ENCODE data around the gene FAM174B.

Gene FAM174B
- long read RNA-seq, transcript FAM174B-201 (3 exons, 2,792 nt) = major isoform, 40 of 46 reads
- long read RNA-seq, partial matches to known transcripts = 0 of 46 reads
- long read RNA-seq, other reads (novel, unspliced or antisense) = 6 of 46 reads

GRCh38 chr15:92655178-92655995 is at the start of gene FAM174B:
Gene FAM174B (minus strand): TSS chr15:92655775.
- peak within 1 kb of the TSS; percentile 44 for H3K4me3 ChIP-seq (replicated peaks; ENCODE audit: insufficient read depth, low read length)
- no peak within 1 kb of the TSS for H3K27ac ChIP-seq (replicated peaks)
- TF ChIP-seq CTCF (IDR thresholded peaks at IDR 0.05; ENCODE audit: insufficient read depth, low read length) (no peak), GABPA (IDR thresholded peaks at IDR 0.05; ENCODE audit: low read depth) (no peak), REST (IDR thresholded peaks at IDR 0.05; ENCODE audit: insufficient replicate concordance, low read depth) (no peak), SPI1 (IDR thresholded peaks at IDR 0.05; ENCODE audit: borderline replicate concordance, low read depth) (no peak), POLR2AphosphoS5 (IDR thresholded peaks at IDR 0.05; ENCODE audit: low read depth) (no peak)
- peak; percentile 13 to 29 for DNase-seq (ENCODE audit: low read depth in 1 of 2, low spot score in 1 of 2)
- H3K27me3 ChIP-seq (ENCODE audit: insufficient read depth, poor library complexity, severe bottlenecking) = peaks cover 27% of the 10 kb centered on the region

- no peaks in the 10 kb centered on the region for H3K27me3 ChIP-seq (ENCODE audit: insufficient read depth, poor library complexity, severe bottlenecking)
- no peak for DNase-seq (ENCODE audit: low read depth in 1 of 2, low spot score in 1 of 2)
- H3K4me3 ChIP-seq (replicated peaks; ENCODE audit: insufficient read depth, low read length) = no peak overlapping the region
- TF ChIP-seq POLR2AphosphoS5 (IDR thresholded peaks at IDR 0.05; ENCODE audit: low read depth) = no peak
- no peak for TF ChIP-seq GABPA (IDR thresholded peaks at IDR 0.05; ENCODE audit: low read depth)
- TF ChIP-seq REST (IDR thresholded peaks at IDR 0.05; ENCODE audit: insufficient replicate concordance, low read depth) = no peak
- TF ChIP-seq SPI1 (IDR thresholded peaks at IDR 0.05; ENCODE audit: borderline replicate concordance, low read depth) = no peak
- TF ChIP-seq CTCF (IDR thresholded peaks at IDR 0.05; ENCODE audit: insufficient read depth, low read length) = no peak
- no peak overlapping the region for H3K27ac ChIP-seq (replicated peaks)
Measured at GRCh38 chr15:92696096-92696495, 40.5 kb upstream of the FAM174B start.

GRCh38 chr15:92693691-92694331 is 38.2 kb upstream of the FAM174B start:
- H3K27me3 ChIP-seq (ENCODE audit: insufficient read depth, poor library complexity, severe bottlenecking) = no peaks in the 10 kb centered on the region
- DNase-seq (ENCODE audit: low read depth in 1 of 2, low spot score in 1 of 2) = peak in 1 of 2 experiments; percentile 14

More at GRCh38 chr15:92693691-92694331, 38.2 kb upstream of the FAM174B start:
- no peak overlapping the region for H3K27ac ChIP-seq (replicated peaks)
- H3K4me3 ChIP-seq (replicated peaks; ENCODE audit: insufficient read depth, low read length) = no peak overlapping the region
- TF ChIP-seq POLR2AphosphoS5 (IDR thresholded peaks at IDR 0.05; ENCODE audit: low read depth) (no peak), CTCF (IDR thresholded peaks at IDR 0.05; ENCODE audit: insufficient read depth, low read length) (peak; percentile 17), SPI1 (IDR thresholded peaks at IDR 0.05; ENCODE audit: borderline replicate concordance, low read depth) (no peak)

Data from HL-60 (cell line).